HG03066 (cell line): ENCODE results near the gene CACNB1.
"Not testable (repeated sequence)": the region's sequence is repeated elsewhere in the genome, so short reads cannot be mapped to it uniquely, and the experiment has no call there.

ENCODE experiments used
- ATAC-seq: cut with Tn5 transposase; IDR thresholded peaks from one replicate; pipeline ENCODE4 v1.9.1; 2021; ENCODE audit warnings: low read depth; ENCODE audit not compliant: unreplicated experiment

The CACNB1 gene

DNA sequence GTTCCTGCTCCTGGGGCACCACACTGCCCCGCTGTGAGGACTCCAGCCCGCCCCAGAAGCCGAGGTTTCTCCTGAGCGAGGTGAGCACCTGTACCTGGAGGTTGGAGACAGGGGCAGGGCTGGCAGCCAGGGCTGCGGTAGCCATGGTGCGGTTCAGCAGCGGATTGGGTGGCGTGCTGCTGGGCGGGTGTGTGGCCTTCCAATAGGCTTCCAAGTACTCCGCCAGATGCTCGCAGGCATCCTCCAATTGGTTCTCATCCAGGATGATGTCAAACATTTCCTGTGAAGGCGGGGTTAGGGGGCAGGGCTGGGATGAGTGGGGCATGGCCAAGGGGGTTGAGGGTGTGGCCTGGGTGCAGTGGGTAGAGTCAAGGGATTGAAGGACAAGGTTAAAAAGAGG lies 20.2 kb downstream of the CACNB1 start:
- ATAC-seq, result no peak

DNA sequence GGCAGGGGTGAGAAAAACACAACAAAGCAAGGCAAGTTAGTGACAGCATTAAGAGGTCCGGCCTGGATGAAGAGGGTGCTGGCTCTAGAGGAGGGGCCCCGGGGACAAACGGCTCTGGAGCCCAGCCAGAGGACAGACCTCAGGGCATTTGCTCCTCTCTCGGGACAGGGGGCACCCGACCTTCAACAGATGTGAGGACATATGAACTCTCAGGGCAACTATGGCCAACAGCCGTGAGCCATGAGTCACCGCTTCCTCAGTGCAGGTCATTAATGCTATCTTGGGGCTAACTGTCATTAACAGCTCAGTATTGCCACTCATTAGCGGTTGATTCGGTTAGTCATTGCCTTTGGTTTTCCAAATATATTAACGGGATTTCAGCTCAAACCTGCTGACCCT lies 21.8 kb downstream of the CACNB1 start:
- ATAC-seq, result no peak

DNA sequence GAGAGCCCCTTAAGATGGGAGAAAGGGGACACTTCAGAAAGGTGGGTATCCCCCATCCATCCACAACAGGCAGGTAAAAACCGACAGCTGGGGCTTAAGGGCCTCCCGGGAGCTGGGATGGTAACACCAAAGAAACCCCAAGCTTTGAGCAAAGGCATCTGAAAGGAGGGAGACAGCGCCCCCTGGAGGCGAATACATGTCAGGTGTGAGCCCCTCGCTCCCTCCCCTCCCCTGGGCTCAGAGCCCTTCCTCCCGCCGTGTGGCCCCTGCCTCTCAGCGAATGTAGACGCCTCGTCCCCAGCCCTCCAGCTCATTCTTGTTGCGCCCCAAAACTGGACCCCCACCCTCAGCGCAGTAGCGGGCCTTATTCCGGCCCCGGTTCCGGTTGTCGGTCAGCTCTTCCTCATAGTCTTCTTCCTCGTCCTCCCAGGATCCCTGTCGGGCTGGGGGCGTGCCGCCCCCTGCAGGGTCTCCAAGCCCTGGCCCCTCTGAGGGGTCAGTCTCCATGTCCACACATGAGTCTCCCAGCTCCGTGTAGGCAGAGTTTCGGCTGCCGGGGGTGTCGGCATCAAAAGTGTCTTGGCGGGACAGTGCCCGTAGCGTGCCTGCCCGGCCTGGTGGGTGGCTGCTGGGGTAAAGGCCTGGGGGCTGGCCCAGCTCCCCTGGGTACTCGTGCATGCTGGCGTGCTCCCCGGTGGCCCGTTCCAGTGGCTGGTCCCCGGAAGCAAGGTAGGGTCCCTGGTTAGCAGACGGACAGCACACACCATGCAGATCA lies 22.4 kb downstream of the CACNB1 start:
- ATAC-seq, result no peak

DNA sequence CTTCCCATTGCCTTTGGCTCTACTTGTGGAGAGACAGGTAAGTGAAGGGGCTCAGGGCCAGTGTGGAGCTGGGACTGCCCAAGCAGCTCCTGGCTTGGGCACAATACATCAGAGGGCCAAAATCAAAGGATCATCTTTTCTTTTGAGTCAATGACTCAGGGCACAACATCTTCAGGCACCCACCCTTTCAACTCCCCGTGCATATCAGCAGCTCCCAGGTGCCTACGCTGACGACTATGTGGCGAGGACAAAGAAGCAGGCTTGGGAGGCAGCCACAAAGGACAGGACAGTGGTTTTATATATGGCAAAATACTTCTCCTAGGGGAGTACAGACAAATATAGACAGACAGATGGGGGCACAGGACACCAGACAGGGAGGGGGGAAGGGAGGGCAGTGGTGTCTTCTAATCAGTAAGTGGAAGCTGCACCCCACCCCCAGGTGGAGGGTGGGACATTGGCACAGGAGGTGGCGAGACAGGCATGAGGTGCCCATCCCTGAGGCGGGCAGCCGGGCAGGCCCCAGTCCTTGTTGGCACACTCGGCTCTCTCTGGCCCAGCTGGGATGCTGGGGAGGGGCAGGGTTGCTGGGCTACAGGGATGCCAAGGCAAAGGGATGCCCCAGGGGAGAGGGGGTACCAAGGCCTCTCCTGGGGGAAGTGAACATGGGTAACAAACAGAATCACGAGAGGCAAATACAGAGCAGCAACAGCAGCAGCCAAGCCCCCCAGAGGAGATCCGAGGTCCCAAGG lies 23.8 kb downstream of the CACNB1 start:
- ATAC-seq, result no peak

DNA sequence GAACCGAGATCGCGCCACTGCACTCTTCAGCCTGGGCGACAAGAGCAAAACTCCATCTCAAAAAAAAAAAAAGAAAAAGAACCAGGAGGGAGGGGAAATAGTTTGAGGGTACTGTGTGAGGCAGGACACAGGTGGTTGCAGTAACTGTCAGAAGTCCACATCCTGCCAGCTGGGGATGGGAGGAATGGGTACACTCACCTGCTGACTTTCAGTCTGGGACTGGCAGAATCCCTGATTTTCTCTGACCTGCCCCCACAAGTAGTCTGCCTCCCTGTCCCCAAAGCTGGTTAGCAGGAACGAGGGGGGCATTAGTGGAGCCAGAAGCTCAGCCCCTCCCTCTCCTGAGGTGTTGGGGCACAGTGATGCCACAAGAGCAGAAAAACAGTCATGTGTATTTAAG lies 24.4 kb downstream of the CACNB1 start:
- no peak for ATAC-seq

DNA sequence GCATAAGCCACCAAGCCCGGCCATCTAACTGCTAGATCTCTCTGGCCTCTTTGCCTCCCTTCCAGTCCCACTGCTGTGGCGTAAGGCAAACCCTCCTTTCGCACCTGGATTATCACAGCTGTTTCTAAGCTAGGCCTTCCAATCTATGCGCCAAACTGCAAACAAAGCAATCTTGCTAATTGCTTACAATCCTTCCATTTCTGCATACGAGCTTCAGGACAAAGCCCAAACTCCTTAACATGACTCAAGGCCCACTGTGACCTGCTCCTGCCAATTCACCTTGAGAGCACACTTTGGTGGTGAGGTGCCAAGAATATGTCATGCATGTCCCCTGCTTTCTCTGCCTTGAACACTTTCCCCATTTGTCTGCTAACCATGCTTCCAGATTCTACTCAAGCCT lies 25.5 kb downstream of the CACNB1 start:
- no peak for ATAC-seq

DNA sequence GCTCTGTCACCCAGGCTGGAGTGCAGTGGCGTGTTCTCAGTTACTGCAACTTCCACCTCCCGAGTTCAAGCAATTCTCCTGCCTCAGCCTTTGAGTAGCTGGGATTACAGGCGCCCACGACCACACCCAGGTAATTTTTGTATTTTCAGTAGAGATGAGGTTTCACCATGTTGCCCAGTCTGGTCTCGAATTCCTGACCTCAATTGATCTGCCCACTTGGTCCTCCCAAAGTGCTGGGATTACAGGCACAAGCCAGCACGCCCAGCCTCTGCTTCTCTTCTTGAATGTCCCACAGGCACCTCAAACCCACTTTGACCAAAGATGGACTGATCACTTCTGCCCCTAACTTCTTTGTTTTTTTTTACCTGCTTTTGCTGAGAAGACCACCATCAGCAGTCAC lies 26.9 kb downstream of the CACNB1 start:
- no peak for ATAC-seq

DNA sequence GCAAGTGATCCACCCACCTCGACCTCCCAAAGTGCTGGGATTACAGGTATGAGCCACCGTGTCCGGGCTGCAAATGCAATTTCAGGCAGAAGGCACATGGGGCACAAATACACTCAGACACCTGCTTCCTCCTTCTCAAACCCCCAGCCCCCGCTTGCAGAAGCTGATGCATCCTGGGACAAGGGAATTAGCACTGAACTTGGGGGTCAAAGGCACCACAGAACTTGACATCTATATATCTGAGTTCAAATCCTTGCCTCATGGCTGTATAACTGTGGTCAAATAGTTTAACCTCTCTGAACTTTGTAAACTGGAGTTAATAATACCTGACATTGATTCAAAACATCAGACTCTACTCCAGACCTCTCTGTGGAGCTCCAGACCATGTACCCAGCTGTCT lies 27.4 kb downstream of the CACNB1 start:
- no peak for ATAC-seq

DNA sequence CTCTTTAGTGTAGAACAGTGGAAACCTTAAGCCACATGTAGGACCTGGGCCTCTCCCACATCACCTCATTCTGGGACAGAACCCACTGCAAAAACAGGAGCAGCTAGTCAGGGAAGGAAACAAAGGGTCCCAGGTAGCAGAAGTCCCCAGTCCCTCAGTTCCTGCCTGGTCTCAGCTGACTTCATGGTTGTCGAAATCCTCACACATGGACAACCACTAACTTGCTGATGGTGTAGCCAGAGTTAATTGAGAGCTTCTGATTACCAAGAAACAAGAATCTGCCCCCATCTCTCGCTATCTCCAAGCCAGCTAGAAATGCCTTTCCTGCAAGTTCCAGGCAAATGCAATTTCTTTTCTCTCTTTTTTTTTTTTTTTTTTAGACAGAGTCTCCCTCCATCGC lies 28.0 kb downstream of the CACNB1 start:
- no peak for ATAC-seq

DNA sequence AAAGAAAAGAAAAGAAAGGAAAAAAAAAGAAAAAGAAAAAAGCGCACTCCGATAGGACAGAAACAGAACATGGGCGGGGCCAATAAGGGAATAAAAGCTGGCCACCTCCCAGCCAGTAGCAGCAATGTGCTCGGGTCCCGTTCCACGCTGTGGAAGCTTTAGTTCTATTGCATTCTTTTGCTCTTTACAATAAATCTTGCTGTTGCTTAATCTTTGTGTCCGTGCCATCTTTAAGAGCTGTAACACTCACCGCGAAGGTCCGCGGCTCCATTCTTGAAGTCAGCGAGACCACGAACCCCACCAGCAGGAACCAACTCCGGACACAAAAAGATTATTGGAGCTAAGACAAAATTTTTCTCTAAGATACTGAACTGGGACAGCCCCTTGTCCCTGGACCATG lies 28.4 kb downstream of the CACNB1 start:
- no peak for ATAC-seq

DNA sequence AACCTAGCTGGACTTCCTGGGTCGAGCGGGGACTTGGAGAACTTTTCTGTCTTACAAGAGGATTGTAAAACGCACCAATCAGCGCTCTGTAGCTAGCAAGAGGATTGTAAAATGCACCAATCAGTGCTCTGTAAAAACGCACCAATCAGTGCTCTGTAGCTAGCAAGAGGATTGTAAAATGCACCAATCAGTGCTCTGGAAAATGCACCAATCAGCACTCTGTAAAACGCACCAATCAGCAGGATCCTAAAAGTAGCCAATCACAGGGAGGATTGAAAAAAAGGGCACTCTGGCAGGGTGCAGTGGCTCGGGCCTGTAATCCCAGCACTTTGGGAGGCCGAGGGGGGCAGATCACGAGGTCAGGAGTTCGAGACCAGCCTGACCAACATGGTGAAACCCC lies 29.0 kb downstream of the CACNB1 start:
- ATAC-seq, result not testable (repeated sequence)

DNA sequence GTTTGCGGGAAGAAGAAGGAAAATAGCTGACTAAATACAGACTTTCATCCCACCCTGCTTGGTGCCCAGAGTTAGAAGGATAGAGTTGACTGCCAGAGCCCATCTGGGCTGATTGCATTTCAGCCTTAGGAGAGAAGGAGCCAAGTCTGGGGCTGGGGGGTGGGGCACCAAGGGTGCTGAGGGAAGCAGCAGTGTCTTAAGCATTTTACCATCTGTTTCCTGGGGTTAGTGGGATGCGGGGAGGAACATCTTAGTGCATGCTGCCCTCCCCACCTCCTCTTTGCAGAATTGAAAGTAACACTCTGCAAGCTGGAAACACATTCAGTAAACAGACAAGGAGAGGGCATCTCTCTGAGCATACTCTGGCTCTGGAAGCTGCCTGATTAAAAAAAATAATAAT lies 30.0 kb downstream of the CACNB1 start:
- ATAC-seq, result no peak

DNA sequence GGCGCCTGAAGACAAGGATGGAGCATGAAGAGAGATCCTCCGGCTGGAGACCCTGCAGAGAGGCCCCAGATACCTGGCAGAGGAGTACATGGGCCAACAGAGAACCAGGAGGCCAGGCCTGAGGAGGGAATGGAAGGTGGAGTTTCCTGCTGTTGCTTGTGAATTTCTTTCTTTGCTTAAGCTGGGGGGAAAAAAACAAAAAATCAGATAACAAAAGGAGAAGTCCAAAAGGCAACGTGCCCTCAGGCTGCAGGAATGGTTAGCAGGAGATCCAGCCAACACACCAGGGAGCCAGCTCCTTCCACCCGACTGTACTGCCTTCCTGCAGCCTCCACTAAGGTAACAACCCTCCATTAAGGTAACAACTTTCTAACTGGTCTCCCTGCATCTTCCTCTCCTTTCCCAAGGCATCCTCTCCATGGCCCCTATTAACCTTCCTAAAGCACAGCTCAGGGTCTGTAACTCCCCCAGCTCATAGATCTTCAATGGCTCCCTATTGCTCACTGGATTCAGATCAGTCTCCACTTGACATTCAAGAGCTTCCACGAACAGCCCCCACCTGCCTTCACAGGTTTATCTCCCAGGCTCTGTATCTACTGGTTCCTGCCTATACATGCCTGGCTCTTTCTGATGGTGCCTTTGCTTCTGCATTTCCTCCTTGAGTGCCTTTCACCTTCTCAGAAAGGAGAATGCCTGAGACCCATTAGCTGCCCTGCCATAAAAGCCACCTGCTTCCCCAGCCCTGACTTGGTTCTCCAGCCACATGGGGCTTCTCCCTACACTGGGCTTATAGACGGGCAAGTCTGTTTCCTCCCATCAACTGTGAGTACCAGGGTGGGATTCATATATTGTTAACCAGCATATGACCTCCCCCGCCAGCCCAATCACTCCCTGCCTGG lies 30.8 kb downstream of the CACNB1 start:
- no peak for ATAC-seq

DNA sequence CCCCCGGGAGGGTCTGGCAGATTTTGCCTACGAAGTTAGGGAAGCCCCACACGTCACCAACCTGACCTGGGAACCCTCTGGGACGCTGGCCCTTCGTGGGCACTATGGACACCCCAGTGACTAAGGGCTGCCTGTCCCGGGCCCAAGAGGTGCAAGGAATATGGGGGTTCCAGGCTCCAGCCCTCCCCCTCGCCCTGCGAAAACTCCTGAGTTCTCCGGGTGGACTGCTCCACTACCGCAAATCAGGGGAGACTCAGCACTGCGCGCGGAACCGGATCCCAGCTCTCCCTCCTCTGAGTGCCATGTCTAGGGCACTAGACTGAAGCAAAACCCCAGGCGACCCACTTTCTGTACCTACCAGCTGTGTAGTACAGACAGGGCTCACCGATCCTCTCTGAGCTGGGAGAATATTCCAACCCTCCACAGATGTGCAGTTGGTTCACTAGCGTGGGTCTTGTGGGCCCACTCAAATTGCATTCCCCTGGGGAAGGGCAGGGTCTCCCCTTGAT lies 31.6 kb downstream of the CACNB1 start, which contains the start of gene ARL5C:
Gene ARL5C, minus strand, starts transcription at position 321 of the 509 bp plus-strand sequence. CDS start 401 bp downstream, outside the sequence.
- no peak for ATAC-seq

DNA sequence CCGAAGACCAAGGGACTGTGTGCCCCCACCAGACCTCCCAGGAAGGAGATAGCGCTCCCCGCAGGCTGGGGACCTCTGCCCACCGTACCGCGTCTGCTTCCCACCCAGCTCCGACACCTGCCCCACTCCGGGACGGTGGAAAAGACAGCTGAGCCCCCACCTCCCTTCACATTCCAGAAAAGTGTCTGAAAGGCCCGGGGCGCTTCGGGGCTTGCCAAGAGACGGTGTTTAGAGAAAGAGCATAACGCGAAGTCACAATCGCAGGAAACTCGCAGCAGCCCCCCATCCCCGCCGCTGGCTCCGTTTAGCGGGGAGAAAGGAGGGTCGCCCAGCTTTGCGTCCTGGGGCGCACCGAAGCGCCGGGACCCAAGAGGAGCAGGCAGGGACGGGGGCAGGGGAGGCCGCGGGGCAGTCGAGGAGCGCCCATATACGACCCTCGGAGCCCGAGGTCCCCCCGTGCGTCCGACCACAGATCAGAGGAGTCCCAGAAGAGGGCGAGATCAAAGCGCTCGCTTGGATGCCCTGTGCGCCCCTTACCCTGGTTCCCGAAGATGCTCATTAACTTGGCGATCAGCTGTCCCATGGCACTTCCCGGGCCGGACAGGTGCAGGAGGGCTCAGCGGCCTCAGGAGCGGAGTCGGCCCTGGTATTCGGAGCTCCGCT lies 32.2 kb downstream of the CACNB1 start:
- ATAC-seq, result no peak

DNA sequence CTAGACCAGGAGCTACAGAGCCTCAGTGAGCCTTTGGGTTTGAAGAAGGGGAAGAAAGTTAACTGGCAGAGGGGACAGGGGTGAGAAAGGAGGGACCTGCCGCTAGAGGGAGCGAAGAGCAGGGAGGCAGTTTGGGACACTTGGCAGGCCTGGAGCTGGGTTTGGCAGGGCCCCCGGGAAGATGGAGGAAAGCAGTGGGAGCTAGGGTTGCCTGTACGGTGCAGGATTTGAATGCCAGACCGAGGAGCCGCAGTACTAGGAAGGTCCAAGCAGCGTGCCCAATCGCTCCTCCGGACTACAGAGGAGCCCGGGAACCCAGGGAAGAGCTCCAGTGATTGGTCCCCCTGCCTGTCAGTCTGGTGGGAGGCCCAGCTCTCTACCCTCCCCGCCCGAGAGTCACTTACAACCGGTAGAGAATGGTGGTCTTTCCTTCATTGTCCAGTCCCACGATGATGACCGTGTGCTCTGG lies 32.8 kb downstream of the CACNB1 start:
- ATAC-seq, result no peak

DNA sequence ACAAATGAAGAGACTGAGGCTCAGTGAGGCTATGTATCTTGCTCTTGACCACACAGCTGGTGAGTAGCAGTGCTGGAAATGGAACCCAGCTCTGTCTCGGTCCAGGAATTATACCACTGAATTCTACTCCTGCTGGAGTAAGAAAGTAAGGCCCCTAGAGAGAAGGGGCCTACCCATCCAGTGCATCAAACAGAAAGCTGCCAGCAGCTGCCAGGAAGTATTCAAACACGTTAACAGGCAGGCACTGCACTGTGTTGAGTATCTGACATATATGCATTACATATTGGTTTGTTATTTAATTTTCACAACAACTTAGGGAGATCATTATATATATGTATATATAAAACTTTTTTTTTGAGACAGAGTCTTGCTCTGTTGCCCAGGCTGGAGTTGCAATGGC lies 35.5 kb downstream of the CACNB1 start:
- ATAC-seq, result no peak

DNA sequence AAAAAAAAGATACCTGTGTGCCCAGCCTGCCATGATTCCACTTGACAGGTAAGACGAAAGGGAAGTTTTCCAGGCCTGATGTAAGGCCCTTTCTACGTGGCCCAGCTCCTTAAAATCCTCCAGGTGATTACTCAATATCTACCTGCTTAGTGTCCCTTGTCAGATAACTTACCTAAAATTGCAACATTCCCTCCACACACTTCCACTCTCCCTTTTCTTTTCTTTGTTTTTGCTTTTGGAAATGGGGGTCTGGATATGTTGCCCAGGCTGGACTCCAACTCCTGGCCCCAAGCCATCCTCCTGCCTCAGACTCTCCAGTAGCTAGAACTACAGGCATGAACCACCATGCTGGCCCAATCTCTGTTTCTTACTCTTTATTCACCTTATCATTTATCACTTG lies 38.8 kb downstream of the CACNB1 start:
- ATAC-seq, result no peak

DNA sequence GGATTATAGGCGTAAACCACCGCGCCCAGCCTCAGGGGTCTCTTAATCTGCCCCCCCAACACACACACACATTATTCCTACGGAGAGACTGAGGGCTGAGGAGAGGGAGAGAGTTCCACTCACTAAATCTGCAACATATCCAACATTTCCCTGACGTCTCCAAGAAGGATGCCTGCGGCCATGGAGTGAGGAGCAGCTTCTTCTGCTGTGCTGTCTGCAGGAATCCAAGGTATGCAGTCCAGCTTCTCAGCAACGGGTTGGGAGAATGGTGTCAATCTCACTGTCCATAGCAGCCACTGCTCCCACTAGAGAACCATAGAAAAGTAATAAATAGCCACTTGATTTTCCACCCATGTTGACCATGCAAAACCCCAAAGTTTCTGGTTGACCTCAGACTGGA lies 41.0 kb downstream of the CACNB1 start:
- ATAC-seq, result no peak

DNA sequence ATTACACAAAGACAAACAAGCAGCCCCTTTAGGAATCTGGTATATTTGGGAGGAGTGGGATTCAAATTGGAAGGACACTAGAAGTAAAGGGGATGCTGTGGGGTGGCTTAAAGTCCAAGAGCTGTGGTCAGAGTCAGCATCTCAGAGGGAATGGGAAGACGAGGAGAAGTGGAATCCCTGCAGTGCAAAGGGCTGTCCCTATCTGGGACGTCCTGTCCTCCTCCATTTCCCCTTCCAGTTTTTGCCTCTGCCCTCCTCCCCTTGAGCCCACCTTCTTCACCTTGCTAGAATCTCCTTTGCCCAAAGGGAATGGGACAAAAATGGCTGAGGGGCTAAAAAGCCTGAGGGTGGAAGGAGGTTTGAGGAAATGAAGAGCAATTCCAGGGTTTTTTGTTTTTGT lies 41.8 kb downstream of the CACNB1 start:
- no peak for ATAC-seq
